Activated gamma-delta T cell treated with anti-CD3 and anti-CD28 coated beads, Interleukin-2, amount 50 U/mL, for 16 hours (primary cell): Measurements from ENCODE around the gene NUSAP1.
"Not testable (repeated sequence)": the region's sequence is repeated elsewhere in the genome, so short reads cannot be mapped to it uniquely, and the experiment has no call there.

Experiments
- DNase-seq: peaks from one replicate; pipeline ENCODE4 v3.0.0-alpha.2; 2020; ENCODE audit warnings: low read depth

NUSAP1 gene

DNA sequence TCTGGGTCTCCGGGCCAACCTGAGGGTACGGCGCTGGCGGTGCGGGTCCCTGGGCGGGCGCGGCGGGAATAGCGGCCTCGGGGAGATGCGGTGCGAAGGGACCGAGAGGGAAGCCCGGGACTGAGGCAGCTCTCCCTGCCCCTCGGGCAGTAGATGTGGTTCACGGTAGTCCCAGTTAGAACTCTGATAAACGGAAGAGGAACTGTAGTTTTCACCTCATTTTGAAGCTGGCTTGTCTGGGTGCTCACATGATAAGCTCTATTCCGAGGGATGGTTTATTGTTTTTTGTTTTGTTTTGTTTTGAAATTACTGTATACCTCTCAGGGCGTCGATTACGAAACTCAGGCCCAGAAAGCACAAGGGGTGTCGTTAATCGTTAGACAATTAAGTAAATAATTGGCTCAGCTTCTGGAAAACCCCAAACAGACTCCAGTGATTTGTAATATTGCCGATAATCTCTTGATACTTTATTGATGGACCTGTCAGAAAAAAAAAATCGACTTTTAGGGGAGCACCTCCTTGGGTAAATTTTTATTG is 413 bp downstream of the NUSAP1 start:
- DNase-seq = no peak

DNA sequence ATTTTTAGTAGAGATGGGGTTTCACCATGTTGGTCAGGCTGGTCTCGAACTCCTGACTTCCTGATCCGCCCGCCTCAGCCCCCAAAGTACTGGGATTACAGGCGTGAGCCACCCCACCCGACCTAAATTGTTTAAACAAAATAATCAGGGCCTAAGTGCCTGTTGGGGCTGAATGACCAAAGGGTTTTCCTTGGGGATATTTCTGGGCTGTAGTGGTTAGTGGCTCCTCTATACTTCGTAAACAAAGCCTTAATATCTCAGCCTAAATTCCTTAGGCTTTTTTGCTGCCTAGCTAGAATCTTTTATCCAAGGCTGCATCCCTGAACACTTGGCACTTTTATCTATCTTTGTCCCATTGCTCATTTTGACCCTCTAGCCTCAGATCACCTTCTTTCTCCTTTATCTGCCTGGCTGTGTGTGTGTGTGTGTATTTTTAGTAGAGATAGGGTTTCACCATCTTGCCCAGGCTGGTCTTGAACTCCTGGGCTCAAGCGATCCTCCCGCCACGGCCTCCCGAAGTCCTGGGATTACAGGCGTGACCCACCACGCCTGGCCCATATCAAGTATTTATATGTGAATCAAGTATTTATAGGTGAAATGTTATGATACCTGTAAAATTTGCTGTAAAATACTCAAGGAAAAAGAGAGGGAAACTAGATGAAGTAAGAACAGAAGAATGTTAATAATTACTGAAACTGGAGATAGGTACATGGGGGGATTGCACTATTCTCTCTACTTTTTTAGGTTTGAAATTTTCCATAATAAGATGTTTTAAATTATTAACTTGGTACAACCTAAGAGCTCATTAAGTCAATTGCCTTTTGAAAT is 1.8 kb downstream of the NUSAP1 start:
- DNase-seq = no peak

DNA sequence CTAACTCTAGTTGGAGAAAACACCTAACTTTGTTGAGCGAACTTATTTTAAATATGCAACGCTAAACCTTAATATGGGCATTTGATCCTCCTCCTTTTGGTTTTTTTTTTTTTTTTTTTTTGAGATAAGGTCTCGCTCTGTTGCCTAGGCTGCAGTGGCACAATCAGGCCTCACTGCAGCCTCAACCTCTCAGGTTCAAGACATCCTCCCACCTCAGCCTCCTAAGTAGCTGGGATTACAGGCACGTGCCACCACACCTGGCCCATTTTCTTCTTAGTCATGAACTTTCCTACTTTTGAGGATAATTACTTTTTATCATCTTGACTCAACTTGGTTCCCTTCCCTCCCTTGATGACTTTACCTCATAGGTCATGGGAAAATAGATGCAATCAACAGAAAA is 3.9 kb downstream of the NUSAP1 start:
- DNase-seq = no peak

DNA sequence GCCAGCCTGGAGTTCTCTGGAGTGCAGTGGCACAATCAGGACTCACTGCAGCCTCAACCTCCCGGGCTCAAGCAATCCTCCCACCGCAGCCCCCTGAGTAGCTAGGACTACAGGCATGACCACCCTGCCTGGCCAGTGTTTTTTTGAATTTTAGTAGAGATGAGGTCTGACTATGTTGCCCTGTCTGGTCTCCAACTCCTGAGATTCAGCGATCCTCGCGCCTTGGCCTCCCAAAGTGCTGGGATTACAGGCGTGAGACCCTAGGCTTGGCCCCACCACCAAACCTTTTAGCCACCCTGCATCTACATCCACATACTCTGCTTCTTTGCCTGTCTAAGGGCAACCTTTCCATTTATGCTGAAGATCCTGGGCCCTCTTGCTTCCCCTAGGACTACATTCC is 4.4 kb downstream of the NUSAP1 start:
- DNase-seq = no peak

DNA sequence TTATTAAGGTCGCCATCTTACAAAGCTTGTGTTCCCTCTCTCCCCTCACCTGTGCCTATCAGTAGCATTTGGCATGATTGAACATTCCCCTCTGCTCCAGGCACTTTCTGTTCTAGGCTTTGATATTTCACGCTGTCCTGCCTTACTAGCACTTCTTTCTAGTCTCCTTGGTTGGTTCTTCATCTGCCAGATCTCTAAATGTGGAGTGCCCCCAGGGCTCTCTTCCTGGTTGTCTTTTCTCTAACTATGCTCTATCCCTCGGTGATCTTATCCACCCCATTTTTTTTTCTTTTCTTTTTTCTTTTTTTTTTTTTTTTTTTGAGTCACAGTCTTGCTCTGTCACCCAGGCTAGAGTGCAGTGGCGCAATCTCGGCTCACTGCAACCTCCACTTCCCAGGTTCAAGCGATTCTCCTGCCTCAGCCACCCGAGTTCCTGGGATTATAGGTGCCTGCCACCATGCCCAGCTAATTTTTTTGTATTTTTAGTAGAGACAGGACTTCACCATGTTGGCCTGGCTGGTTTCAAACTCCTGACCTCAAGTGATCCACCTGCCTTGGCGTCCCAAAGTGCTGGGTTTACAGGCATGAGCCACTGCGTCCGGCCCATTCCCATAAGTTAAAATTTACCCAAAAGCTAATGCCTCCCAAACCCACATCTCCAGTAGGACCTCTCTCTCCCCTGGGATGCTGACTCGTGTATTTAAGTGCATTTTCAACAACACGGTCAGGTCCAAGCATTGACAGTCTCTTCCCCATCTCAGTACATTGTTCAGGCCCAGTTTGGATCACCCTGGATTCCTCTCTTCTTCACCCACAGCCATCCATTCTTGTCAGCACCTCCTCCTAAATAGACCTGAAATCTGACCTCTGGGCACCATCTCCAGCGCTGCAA is 5.2 kb downstream of the NUSAP1 start:
- DNase-seq = no peak

DNA sequence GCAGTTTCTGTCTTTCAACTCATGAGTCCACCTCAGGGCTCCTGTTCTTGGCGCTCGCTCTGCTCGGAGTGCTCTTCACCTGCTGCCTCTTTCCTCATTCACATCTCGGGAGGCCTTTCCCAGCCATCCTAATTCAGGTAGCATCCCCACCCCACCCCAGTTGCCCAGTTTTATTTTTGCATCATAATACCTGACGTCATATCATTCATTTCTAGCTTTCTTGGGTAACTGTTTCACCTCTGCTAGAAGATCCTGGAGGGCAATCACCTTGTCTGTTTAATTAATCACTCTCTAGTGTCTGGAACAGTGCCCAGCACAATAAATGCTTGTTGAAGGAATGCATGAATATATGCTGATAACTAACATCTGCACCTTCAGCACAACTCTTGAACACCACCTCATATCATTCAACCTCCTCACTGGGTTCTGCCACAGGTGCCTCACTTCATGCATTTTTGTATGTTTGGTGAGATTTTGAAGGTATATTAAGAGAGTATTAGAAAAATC is 7.6 kb downstream of the NUSAP1 start:
- DNase-seq = no peak

DNA sequence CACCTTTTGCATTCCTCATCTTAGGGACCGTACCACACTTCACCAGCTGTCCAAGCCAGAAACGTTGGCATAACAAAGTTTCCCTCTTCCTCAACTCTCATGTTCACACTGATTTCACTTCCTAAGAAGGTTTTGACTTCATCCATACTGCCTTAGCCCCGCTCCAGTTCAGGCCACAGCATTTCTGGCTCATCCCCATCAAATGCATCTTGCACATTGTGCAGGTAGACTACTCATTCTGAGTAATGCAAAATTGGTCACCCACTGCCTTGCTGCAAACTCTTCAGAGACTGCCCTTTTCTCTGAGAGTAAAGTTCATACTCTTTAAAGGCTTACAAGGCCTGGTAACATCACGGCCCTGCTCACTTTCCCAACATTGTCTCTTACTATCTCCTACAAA is 8.8 kb downstream of the NUSAP1 start:
- DNase-seq = no peak

DNA sequence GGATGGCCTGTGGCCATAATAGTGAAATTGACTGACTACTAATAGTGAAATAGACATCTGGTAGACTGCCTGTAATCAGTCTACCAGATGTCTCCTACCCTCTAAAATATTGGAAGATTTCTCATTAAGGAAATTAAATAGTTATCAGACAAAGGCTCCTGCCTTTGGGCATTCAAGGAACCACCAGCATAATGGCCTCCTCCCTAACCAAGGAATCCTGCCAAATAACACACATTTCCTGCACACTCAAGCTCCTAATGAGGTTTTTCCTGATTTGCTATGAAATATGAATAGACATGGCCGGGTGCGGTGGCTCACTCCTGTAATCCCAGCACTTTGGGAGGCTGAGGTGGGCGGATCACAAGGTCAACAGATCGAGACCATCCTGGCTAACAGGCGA is 14.6 kb downstream of the NUSAP1 start:
- DNase-seq = no peak

DNA sequence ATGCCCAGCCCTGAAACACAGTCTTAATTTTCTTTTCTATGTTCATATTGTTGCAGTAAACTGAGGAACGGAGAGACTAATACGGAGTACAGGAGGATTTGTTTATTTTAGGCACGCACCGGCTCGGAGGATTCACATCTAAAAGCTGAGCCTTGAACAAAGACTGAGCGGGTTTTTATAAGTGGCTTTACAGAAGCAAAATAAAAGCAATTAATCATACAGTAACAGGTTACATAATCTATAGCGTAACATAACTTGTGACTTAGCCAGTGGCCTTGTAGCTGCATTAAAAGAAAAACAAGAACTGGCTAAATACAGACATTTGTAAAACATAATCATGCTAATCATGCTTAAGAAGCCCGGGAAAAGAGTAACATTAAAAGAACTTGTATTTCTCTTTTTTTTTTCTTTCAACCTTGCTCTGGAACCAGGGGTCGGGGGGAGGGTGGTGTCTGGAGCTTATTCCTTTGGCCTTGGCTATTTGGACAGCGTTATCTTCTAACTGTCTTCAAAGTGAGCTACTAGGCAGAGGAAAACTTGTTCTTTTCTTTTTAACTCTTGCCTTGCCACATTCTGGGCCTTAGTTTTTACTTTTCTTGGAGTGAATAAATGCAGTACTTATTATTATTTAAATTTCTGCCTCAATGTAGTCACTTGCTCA is 17.5 kb downstream of the NUSAP1 start:
- DNase-seq = no peak

DNA sequence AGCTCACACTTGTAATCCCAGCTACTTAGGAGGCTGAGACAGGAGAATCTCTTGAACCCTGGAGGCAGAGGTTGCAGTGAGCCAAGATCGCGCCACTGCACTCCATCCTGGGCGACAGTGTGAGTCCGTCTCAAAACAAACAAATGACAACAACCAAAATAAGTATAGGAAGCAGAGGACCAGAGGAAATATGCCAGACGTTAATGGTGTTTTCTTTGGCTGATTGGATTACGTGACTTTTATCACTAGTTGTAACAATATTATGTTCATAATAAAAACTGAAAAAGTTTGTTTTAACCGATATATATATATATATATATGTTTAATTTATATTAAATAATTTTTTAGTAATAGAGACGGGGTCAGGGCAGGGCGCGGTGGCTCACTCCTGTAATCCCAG is 21.7 kb downstream of the NUSAP1 start:
- no peak for DNase-seq

DNA sequence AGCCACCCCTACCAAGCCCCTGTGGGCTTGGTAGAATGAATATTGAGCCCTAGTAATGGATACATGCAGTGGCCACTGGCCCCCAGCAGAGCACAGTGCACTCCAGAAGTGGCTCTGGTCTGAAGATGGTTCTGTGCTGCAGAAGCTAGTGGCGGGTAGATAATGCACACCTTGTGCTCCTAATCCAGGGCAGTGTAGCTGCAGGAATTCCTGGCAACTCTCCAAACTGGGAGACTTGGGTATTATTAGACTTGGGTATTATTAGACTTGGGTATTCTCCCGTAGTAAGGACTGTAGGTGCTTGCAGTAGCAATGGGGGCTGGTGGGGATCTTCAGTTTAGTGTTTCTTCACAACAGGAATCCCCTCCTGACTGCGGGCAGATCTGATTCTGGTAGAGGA is 34.7 kb downstream of the NUSAP1 start:
- DNase-seq = no peak

DNA sequence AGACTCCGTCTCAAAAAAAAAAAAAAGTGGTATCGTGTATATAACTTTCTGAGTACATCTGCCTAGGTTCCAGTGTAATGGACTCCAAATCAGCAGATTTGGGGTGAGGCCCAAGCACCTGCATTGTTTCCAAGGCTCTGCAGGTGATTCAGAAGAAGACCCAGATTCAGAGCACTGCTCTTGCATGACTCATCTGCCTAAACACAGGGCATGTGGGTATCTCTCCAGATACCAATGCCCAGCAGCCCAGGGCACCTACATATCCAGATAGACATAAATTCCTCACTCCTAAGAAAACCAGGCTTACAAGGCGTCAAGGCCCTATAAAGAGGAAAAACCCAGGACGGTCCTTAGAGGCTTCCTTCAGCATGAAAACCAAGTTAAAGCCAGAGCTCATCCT is 45.3 kb downstream of the NUSAP1 start:
- DNase-seq = no peak

DNA sequence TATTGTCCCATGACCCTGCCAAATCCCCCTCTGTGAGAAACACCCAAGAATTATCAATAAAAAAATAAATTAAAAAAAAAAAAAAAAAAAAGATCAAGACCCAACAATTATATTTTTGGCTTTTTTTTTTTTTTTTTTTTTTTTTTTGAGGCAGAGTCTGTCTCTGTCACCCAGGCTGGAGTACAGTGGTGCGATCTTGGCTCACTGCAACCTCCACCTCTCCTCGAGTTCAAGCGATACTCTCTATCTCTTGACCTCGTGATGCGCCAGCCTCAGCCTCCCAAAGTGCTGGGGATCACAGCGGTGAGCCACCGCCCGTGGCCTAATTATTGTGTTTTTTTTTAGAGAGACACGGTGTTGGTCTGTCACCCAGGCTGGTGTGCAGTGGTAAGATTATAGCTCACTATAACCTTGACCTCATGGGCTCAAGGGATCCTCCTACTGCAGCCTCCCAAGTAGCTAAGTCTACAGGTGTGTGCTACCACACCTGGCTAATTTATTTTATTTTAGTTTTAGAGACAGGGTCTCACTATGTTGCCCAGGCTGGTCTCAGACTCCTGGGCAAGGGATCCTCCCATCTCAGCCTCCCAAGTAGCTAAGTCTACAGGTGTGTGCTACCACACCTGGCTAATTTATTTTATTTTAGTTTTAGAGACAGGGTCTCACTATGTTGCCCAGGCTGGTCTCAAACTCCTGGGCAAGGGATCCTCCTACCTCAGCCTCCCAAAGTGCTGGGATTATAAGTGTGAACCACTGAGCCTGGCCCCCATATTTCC is 51.5 kb downstream of the NUSAP1 start:
- not testable (repeated sequence) for DNase-seq

DNA sequence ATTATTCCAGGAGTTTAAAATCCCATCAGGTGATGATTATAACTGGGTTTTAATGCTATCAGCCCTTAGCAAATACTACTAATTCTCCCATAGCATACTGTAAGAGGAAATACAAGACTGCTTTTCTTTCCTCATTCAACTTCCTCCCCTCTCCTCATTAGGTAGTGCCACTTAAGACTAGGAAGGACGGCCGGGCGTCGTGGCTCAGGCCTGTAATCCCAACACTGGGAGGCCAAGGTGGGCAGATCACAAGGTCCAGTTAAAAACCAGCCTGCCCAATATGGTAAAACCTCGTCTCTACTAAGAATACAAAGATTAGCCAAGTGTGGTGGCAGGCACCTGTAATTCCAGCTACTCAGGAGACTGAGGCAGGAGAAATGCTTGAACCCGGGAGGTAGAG is 55.0 kb downstream of the NUSAP1 start:
- no peak for DNase-seq

DNA sequence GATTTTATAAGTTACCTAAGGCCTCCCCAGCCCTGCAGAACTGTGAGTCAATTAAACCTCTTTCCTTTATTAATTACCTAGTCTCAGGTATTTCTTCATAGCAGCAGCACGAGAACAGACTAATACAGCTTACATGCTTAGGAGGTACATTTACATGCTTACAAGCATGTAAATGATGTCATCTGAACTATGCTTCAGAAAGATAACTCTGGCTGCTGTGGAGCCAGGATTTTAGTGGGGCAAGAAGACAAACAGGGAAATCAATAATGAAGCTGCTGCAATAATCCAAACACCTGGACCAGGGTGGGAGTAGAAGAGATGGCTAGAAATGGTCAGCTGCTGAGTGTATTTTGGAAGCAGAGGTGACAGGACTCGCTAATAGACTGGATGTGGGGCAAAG is 60.0 kb downstream of the NUSAP1 start:
- no peak for DNase-seq

DNA sequence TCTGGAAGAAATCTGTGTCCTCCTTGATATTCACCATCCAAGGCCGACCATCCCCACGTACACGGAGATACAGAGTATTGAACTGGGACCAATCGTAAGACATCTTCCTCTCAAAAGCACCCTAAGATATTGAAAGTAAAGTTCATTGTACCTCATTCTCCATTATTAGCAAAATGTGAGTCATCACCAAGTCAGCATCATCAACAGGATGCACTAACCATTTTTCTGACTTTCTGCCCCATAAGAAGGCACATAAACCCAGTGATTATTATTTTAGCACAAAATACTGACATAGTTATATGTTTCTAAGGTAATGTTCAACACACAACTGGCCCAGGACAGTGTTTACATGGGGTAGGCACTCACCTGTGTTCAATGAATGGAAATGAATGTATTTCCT is 62.2 kb downstream of the NUSAP1 start:
- DNase-seq = no peak

DNA sequence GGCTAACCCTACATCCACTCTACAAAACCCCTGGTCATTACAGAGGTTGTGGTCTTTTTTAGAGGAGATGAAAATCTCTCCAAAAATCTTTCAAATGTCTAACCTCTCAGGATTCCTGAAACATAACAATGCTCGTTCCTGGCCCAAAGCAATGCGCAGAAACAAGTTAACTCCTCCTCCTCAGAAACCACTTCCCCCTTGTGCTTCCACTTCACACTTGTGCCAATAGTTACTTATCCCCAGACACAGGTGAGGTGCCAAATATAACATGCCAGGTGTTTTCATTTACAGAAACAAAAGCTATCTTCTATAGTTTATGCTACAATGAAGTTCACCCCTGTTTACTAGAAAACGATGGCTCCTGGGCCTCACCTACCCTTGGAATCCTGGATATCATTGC is 63.4 kb downstream of the NUSAP1 start:
- DNase-seq = no peak

DNA sequence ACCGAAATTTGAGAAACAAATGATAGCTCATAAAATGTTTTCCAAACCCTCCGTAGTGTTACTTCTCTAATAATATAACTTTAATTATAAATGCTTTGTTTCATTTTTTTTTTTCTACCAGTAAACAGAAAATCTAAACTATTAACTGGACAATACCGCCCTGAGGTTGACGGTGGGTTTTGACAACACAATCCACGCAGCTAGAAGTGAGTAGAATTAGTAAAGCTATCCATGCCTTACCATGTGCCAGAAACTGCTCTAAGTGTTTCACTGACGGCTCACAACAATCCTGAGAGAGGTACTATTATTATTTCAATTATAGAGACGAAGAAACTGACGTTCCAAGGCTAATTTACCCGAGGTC is 69.2 kb downstream of the NUSAP1 start:
- DNase-seq = no peak

DNA sequence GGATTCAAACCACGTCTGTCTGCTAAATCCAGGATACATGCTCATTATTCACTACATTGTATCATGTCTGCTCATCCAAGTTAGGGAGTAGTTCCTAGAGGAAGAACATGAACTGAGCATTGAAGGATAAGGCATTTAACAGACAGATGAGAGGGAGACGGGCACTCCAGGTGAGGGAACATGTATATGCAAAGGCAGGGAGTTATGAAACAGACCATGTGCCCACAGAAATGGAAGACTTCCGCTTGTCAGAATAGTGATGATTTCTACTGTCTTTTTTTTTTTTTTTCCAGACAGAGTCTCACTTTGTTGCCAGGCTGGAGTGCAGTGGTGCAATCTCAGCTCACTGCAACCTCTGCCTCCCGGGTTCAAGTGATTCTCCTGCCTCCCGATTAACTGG is 74.7 kb downstream of the NUSAP1 start:
- DNase-seq = no peak

DNA sequence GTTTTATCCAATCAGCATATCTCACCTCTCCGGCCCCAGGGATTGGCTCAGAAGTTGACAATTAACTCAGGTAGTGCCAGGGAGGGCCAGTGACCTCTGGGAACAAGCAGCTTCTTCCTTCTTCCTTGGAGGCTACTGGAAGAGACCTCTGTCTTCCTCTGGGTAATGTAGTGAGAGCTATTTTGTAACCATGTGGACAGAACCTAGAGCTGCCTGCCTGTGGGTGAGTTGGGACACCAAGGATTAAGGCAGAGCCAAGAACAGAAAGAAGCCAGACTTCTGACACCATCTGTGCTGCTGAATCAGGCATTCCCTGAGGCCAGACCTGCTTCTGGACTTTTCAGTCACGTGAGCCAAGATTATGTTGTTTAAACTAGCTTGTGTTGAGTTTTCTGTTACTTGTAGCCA is 75.6 kb downstream of the NUSAP1 start:
- no peak for DNase-seq

DNA sequence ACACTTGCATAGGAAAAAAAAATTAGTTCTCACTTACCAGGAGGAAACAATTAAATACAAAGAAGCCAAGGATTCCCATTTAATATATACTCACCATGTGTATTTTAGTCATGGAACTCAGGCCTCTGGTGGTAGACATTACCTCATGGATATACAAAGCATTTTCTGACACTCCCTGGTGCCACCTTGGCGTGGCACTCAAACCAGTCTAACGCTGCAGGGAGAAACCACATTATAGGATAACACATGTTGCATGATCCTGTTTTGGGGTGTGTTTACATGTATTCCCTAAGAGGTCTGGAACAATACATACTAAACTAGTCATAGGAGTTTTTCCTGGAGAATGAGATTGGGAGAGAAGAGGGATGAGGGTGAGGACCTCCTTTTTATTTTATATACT is 78.3 kb downstream of the NUSAP1 start:
- DNase-seq = no peak

DNA sequence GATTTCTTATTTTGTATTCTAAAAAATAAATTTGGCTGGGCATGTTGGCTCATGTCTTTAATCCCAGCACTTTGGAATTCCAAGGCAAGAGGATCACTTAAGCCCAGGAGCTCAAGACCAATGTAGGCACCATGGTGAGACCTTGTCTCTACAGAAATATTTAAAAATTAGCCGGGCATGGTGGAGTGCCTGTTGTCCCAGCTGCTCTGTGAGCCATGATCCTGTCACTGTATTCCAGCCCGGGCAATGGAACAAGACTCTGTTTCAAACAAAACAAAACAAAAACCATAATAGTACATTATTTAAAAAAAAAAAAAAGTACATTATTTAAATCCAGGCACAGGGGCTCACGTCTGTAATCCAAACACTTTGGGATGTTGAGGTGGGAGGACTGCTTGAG is 78.8 kb downstream of the NUSAP1 start:
- DNase-seq = no peak
